Gastroesophageal sphincter (tissue), 3 donors: ENCODE data around the gene PDIA4.

Experiments used
- CTCF ChIP-seq, 4 experiments: fragments of 200-600 bp in 2 of 4; fragments of 450-650 bp in 2 of 4; sonication (generic) in 1 of 4; IDR thresholded peaks; one replicate each; pipeline ENCODE4 v1.5.1; 2017 to 2019; ENCODE audit warnings: antibody characterized with exemption in 4 of 4, mild to moderate bottlenecking in 2 of 4, moderate library complexity in 2 of 4
- EP300 ChIP-seq: sonication (generic); formaldehyde crosslinking; IDR thresholded peaks from one replicate; pipeline ENCODE4 v1.6.1; 2017; ENCODE audit warnings: antibody characterized with exemption, mild to moderate bottlenecking
- POLR2A ChIP-seq, 2 donors: fragments of 450-650 bp; IDR thresholded peaks; one replicate each; pipeline ENCODE4 v1.6.1; 2017; ENCODE audit warnings: antibody characterized with exemption in 2 of 2, mild to moderate bottlenecking in 2 of 2, moderate library complexity in 1 of 2
- POLR2AphosphoS5 ChIP-seq: sonication (generic); formaldehyde crosslinking; IDR thresholded peaks from one replicate; pipeline ENCODE4 v1.6.1; 2017; ENCODE audit warnings: antibody characterized with exemption

GRCh38 chr7:148954766-148955165 is 73.5 kb downstream of the PDIA4 start:
- TF ChIP-seq CTCF (IDR thresholded peaks at IDR 0.05) (no peak), EP300 (no peak), POLR2AphosphoS5 (no peak), POLR2A (IDR thresholded peaks at IDR 0.05) (no peak)
